Gastroesophageal sphincter (tissue), 3 donors: ENCODE results near the gene MMEL1.

ENCODE experiments used
- POLR2A ChIP-seq, 2 donors: fragments of 450-650 bp; IDR thresholded peaks; one replicate each; pipeline ENCODE4 v1.6.1; 2017; ENCODE audit warnings: antibody characterized with exemption in 2 of 2, mild to moderate bottlenecking in 2 of 2, moderate library complexity in 1 of 2
- POLR2AphosphoS5 ChIP-seq: sonication (generic); formaldehyde crosslinking; IDR thresholded peaks from one replicate; pipeline ENCODE4 v1.6.1; 2017; ENCODE audit warnings: antibody characterized with exemption
- TF ChIP-seq, protein P1 (sequence below), 4 experiments: fragments of 200-600 bp in 2 of 4; fragments of 450-650 bp in 2 of 4; sonication (generic) in 1 of 4; IDR thresholded peaks; one replicate each; pipeline ENCODE4 v1.5.1; 2017 to 2019; ENCODE audit warnings: antibody characterized with exemption in 4 of 4, mild to moderate bottlenecking in 2 of 4, moderate library complexity in 2 of 4

DNA sequence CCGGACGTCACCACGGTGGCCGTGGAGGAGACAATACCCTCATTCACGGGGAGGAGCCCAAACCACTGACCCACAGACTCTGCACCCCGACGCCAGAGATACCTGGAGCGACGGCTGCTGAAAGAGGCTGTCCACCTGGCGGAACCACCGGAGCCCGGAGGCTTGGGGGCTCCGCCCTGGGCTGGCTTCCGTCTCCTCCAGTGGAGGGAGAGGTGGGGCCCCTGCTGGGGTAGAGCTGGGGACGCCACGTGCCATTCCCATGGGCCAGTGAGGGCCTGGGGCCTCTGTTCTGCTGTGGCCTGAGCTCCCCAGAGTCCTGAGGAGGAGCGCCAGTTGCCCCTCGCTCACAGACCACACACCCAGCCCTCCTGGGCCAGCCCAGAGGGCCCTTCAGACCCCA, 69.6 kb downstream of the MMEL1 start:
- TF ChIP-seq, protein P1, sequence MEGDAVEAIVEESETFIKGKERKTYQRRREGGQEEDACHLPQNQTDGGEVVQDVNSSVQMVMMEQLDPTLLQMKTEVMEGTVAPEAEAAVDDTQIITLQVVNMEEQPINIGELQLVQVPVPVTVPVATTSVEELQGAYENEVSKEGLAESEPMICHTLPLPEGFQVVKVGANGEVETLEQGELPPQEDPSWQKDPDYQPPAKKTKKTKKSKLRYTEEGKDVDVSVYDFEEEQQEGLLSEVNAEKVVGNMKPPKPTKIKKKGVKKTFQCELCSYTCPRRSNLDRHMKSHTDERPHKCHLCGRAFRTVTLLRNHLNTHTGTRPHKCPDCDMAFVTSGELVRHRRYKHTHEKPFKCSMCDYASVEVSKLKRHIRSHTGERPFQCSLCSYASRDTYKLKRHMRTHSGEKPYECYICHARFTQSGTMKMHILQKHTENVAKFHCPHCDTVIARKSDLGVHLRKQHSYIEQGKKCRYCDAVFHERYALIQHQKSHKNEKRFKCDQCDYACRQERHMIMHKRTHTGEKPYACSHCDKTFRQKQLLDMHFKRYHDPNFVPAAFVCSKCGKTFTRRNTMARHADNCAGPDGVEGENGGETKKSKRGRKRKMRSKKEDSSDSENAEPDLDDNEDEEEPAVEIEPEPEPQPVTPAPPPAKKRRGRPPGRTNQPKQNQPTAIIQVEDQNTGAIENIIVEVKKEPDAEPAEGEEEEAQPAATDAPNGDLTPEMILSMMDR (IDR thresholded peaks at IDR 0.05): no peak
- no peak for TF ChIP-seq POLR2AphosphoS5
- TF ChIP-seq POLR2A (IDR thresholded peaks at IDR 0.05): no peak
